GM18520 (cell line): ENCODE results near the gene MYL7.
"Not testable (repeated sequence)": the region's sequence is repeated elsewhere in the genome, so short reads cannot be mapped to it uniquely, and the experiment has no call there.

Experiments used
- ATAC-seq: cut with Tn5 transposase; IDR thresholded peaks from one replicate; pipeline ENCODE4 v1.9.1; 2021; ENCODE audit not compliant: unreplicated experiment

The MYL7 gene

GRCh38 chr7:44133295-44133694 is 7.8 kb downstream of the MYL7 start:
- ATAC-seq: no peak

GRCh38 chr7:44132039-44132438 is 9.1 kb downstream of the MYL7 start:
- ATAC-seq: no peak

GRCh38 chr7:44131173-44132029 is 9.7 kb downstream of the MYL7 start:
- no peak for ATAC-seq

- ATAC-seq: no peak
Measured at GRCh38 chr7:44128721-44129582, 12.2 kb downstream of the MYL7 start.

GRCh38 chr7:44127161-44127560 is 14.0 kb downstream of the MYL7 start:
- no peak for ATAC-seq

- not testable (repeated sequence) for ATAC-seq
Measured at GRCh38 chr7:44126574-44126973, 14.6 kb downstream of the MYL7 start.

GRCh38 chr7:44124822-44125202 is 16.3 kb downstream of the MYL7 start:
- ATAC-seq: no peak

- peak; percentile 99 for ATAC-seq
Measured at GRCh38 chr7:44123190-44124003, 17.7 kb downstream of the MYL7 start, which contains the start of gene POLD2. Gene POLD2 (minus strand): TSS chr7:44123548. CDS start chr7:44122053, 1,495 bp downstream.

GRCh38 chr7:44122529-44122928 is 18.6 kb downstream of the MYL7 start:
- no peak for ATAC-seq

GRCh38 chr7:44121761-44122420 is 19.2 kb downstream of the MYL7 start:
- ATAC-seq: no peak

- ATAC-seq: no peak
Measured at GRCh38 chr7:44120395-44120794, 20.7 kb downstream of the MYL7 start.

GRCh38 chr7:44119829-44120380 is 21.2 kb downstream of the MYL7 start:
- ATAC-seq: no peak

- ATAC-seq: no peak
Measured at GRCh38 chr7:44117801-44118429, 23.2 kb downstream of the MYL7 start.

GRCh38 chr7:44116789-44117666 is 24.1 kb downstream of the MYL7 start:
- no peak for ATAC-seq

GRCh38 chr7:44116087-44116788 is 24.9 kb downstream of the MYL7 start:
- ATAC-seq: no peak

- ATAC-seq: no peak
Measured at GRCh38 chr7:44114586-44115310, 26.4 kb downstream of the MYL7 start.

- no peak for ATAC-seq
Measured at GRCh38 chr7:44113764-44114354, 27.3 kb downstream of the MYL7 start.
